HG02610 (cell line): Measurements from ENCODE around the gene NOMO2.
"Not testable (repeated sequence)": the region's sequence is repeated elsewhere in the genome, so short reads cannot be mapped to it uniquely, and the experiment has no call there.

Source experiments
- ATAC-seq: cut with Tn5 transposase; IDR thresholded peaks from one replicate; pipeline ENCODE4 v1.9.1; 2021; ENCODE audit warnings: mild to moderate bottlenecking, moderate library complexity; ENCODE audit not compliant: unreplicated experiment

Gene NOMO2

GRCh38 chr16:18521445-18522181 lies 40.3 kb downstream of the NOMO2 start:
- not testable (repeated sequence) for ATAC-seq

- not testable (repeated sequence) for ATAC-seq
These were observed 43.2 kb downstream of the NOMO2 start for GRCh38 chr16:18518536-18519283.

GRCh38 chr16:18498430-18498829 lies 63.5 kb downstream of the NOMO2 start:
- ATAC-seq: not testable (repeated sequence)

- not testable (repeated sequence) for ATAC-seq
These were observed 64.9 kb downstream of the NOMO2 start for GRCh38 chr16:18497032-18497431.

GRCh38 chr16:18492118-18492897 lies 69.6 kb downstream of the NOMO2 start:
- ATAC-seq: not testable (repeated sequence)

GRCh38 chr16:18436025-18436424 lies 125.9 kb downstream of the NOMO2 start:
- ATAC-seq: not testable (repeated sequence)

- ATAC-seq: not testable (repeated sequence)
These were observed 146.1 kb downstream of the NOMO2 start for GRCh38 chr16:18415827-18416226.

GRCh38 chr16:18409532-18410293 lies 152.2 kb downstream of the NOMO2 start:
- ATAC-seq: not testable (repeated sequence)

- peak; percentile 58 for ATAC-seq
These were observed 159.8 kb downstream of the NOMO2 start for GRCh38 chr16:18401851-18402657.

- not testable (repeated sequence) for ATAC-seq
These were observed 160.7 kb downstream of the NOMO2 start for GRCh38 chr16:18401159-18401558.

- not testable (repeated sequence) for ATAC-seq
These were observed 167.5 kb downstream of the NOMO2 start for GRCh38 chr16:18394363-18394762.

- ATAC-seq: not testable (repeated sequence)
These were observed 174.1 kb downstream of the NOMO2 start for GRCh38 chr16:18387767-18388166.

GRCh38 chr16:18386517-18386916 lies 175.4 kb downstream of the NOMO2 start:
- not testable (repeated sequence) for ATAC-seq

- not testable (repeated sequence) for ATAC-seq
These were observed 176.6 kb downstream of the NOMO2 start for GRCh38 chr16:18385285-18385684.

- ATAC-seq: not testable (repeated sequence)
These were observed 177.0 kb downstream of the NOMO2 start for GRCh38 chr16:18384869-18385268.

GRCh38 chr16:18384098-18384636 lies 177.7 kb downstream of the NOMO2 start:
- not testable (repeated sequence) for ATAC-seq

- ATAC-seq: not testable (repeated sequence)
These were observed 179.2 kb downstream of the NOMO2 start for GRCh38 chr16:18382696-18383095.
